Nephron (organoid): Measurements from ENCODE around the gene MARS1.

ENCODE experiments used
- H3K27ac Mint-ChIP-seq, 3 experiments: 2 replicates each; pipeline ENCODE4 v1.8.0; 2020; ENCODE audit warnings: mixed read lengths in 3 of 3, mild to moderate bottlenecking in 2 of 3, moderate library complexity in 1 of 3
- H3K27me3 Mint-ChIP-seq: 2 replicates; pipeline ENCODE4 v1.8.0; 2021; ENCODE audit warnings: low read depth, mild to moderate bottlenecking, moderate library complexity, mixed read lengths
- H3K36me3 Mint-ChIP-seq: 2 replicates; pipeline ENCODE4 v1.8.0; 2020; ENCODE audit warnings: low read depth, mixed read lengths
- H3K4me1 Mint-ChIP-seq: 2 replicates; pipeline ENCODE4 v1.8.0; 2020; ENCODE audit warnings: mixed read lengths
- H3K4me3 Mint-ChIP-seq, 3 experiments: 2 replicates each; pipeline ENCODE4 v1.8.0; 2020; ENCODE audit warnings: mild to moderate bottlenecking in 3 of 3, mixed read lengths in 3 of 3, moderate library complexity in 2 of 3
- H3K9me3 Mint-ChIP-seq: 2 replicates; pipeline ENCODE4 v1.8.0; 2020; ENCODE audit warnings: mixed read lengths
- CTCF ChIP-seq, 3 experiments: fragments of 200-600 bp; sonication (generic); IDR thresholded peaks; one replicate each; pipeline ENCODE4 v1.5.0; 2021; ENCODE audit warnings: antibody characterized with exemption in 3 of 3; ENCODE audit not compliant: unreplicated experiment in 3 of 3

Gene MARS1

GRCh38 chr12:57548488-57548887 is 60.6 kb downstream of the MARS1 start:
- H3K9me3 Mint-ChIP-seq = no peaks in the 10 kb centered on the region
- no peaks in the 10 kb centered on the region for H3K36me3 Mint-ChIP-seq
- H3K4me3 Mint-ChIP-seq = peak overlapping the region; percentile 50 to 67 (median 56)
- H3K27me3 Mint-ChIP-seq = peaks cover 67% of the 10 kb centered on the region
- no peak for TF ChIP-seq CTCF (IDR thresholded peaks at IDR 0.05; ENCODE audit: unreplicated experiment in 3 of 3)
- no peak overlapping the region for H3K27ac Mint-ChIP-seq
- H3K4me1 Mint-ChIP-seq = peaks cover 31% of the 10 kb centered on the region

GRCh38 chr12:57549203-57549908 is 61.5 kb downstream of the MARS1 start:
- no peak overlapping the region for H3K27ac Mint-ChIP-seq
- H3K9me3 Mint-ChIP-seq = no peaks in the 10 kb centered on the region
- peak overlapping the region; percentile 33 to 67 (median 65) for H3K4me3 Mint-ChIP-seq
- H3K27me3 Mint-ChIP-seq = peaks cover 72% of the 10 kb centered on the region
- no peak for TF ChIP-seq CTCF (IDR thresholded peaks at IDR 0.05; ENCODE audit: unreplicated experiment in 3 of 3)
- H3K36me3 Mint-ChIP-seq = no peaks in the 10 kb centered on the region
- H3K4me1 Mint-ChIP-seq = peaks cover 36% of the 10 kb centered on the region

GRCh38 chr12:57549909-57550640 is 62.2 kb downstream of the MARS1 start, which contains the start of gene KIF5A:
Gene KIF5A, plus strand, starts transcription at chr12:57550044. Its CDS starts 228 bp downstream, at chr12:57550272.
- no peaks in the 10 kb centered on the region for H3K9me3 Mint-ChIP-seq
- no peaks in the 10 kb centered on the region for H3K36me3 Mint-ChIP-seq
- H3K4me1 Mint-ChIP-seq = peaks cover 30% of the 10 kb centered on the region
- no peak within 1 kb of the TSS for H3K27ac Mint-ChIP-seq
- H3K4me3 Mint-ChIP-seq = peak within 1 kb of the TSS; percentile 58 to 67 (median 65)
- peaks cover 72% of the 10 kb centered on the region for H3K27me3 Mint-ChIP-seq
- TF ChIP-seq CTCF (IDR thresholded peaks at IDR 0.05; ENCODE audit: unreplicated experiment in 3 of 3) = no peak

- Mint-ChIP-seq H3K4me3 (peak overlapping the region; percentile 50 to 61 (median 58)), H3K9me3 (no peaks in the 10 kb centered on the region), H3K4me1 (peaks cover 22% of the 10 kb centered on the region), H3K27me3 (peaks cover 72% of the 10 kb centered on the region), H3K36me3 (no peaks in the 10 kb centered on the region), H3K27ac (no peak overlapping the region)
- TF ChIP-seq CTCF (IDR thresholded peaks at IDR 0.05; ENCODE audit: unreplicated experiment in 3 of 3) = no peak
These were observed 63.0 kb downstream of the MARS1 start for GRCh38 chr12:57550641-57551549.

- H3K4me3 Mint-ChIP-seq = peak overlapping the region; percentile 34 to 61 (median 50)
- H3K4me1 Mint-ChIP-seq = peaks cover 17% of the 10 kb centered on the region
- no peaks in the 10 kb centered on the region for H3K9me3 Mint-ChIP-seq
- peaks cover 75% of the 10 kb centered on the region for H3K27me3 Mint-ChIP-seq
- H3K36me3 Mint-ChIP-seq = no peaks in the 10 kb centered on the region
- H3K27ac Mint-ChIP-seq = no peak overlapping the region
- no peak for TF ChIP-seq CTCF (IDR thresholded peaks at IDR 0.05; ENCODE audit: unreplicated experiment in 3 of 3)
These were observed 63.9 kb downstream of the MARS1 start for GRCh38 chr12:57551637-57552305.
